Stimulated activated CD4-positive, alpha-beta T cell treated with anti-CD3 and anti-CD28 coated beads, Interleukin-4, amount 100 ng/mL, for 24 hours (primary cell): ENCODE results near the gene TEAD2.
A peak's percentile ranks its signal among the peaks of the same experiment; 100 is the strongest.

Experiments
- DNase-seq: peaks from one replicate; pipeline ENCODE4 v3.0.0-alpha.2; 2020

Gene TEAD2

DNA sequence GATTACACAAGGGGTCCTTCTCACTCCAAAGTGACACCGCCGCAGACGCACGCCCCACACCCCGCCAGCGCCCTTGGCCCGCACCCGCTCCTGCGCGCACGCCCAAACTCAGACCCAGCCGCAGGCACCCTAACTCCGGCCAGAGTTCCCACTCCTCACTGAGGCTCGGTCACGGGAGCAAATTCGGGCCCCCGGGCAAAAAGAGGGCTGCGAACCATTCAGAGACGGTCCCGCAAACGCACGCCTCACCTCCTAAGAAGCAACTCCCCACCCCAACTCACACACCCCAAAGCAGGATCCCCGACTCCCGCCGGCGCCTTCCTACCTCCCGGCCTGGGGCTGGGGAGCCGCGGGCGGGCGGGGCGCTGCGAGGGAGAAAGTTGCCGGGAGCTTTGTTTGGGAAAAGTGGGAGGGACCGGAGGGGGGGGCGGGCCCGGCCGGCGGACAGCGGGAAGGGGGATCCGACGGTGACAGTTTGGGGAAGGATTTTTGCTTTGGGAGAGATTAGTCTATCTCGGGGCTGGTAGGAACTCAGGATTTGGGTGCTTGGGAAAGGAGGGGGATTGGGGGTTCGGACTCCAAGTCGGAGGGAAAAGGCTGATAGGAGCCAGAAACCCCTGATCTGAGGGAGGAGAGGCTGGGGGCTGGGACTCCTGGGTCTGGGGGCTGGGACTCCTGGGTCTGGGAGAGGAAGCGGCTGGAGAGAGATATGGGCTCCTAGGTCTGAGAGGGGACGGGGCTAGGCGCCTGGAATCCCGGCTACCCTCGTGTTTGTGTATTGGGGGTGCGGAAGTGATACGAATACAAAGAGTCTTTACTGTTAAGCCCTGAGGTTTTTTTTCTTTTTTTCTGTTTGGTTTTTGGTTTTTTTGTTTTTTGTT is at the start of gene TEAD2:
TEAD2 (minus strand) TSS at position 369 of the 881 bp plus-strand sequence. CDS start 2,341 bp downstream, outside the sequence.
- no peak for DNase-seq

DNA sequence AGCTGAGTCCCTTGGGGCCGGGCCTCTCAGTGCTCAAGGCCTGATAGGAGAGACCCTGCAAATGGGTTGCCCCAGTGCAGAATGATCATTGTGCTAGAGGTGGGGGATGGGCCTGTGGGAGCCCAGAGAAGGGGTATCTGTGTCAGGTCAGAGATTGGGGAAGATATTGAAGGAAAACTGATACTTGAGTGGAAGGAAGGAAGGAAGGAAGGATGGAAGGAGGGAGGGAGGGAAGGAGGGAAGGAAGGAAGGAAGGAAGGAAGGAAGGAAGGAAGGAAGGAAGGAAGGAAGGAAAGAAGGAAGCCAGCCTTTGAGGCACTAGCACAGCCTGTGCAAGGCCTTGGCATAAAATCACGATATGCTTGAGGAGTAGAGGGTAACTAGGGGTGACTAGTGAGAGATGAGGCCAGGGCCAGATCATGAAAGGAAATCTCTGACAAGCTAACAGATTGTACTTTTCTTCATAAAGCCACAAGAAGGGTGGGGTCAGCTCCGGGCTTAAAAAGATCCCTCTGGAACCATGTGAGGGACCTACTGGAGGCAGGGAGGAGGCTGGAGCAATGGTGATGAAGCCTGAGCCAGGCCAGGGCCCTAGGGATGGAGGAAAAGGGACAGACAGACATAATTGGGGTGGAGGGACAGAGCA is 49.6 kb upstream of the TEAD2 start:
- no peak for DNase-seq

DNA sequence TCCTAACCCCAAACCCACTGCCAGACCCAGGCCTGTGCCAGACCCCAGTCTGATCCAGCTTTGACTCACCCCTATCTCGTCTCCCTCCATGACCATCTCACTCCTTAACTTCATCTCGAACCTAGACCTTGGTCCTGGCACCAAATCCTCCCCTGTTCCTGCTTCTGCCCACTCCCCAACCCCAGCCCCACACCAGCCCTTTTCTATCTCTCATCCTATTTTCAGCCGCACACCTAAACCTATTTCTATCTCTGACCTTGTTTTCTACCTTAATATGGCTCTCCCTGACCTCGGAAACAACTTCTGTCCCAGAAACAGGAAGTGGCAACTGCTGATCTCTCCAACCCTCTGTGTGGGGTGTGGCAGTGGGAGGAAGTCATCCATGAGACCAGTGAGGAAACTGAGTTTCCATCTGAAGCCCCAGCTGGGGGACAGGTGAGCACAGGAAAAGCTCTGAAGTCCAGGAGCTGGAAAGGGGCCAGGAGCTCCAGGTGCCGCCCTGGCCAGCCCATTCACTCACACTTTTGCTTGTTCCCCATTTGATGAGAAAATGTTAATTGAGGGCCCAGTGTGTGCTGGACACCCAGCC is 47.3 kb upstream of the TEAD2 start:
- peak; percentile 24 for DNase-seq

DNA sequence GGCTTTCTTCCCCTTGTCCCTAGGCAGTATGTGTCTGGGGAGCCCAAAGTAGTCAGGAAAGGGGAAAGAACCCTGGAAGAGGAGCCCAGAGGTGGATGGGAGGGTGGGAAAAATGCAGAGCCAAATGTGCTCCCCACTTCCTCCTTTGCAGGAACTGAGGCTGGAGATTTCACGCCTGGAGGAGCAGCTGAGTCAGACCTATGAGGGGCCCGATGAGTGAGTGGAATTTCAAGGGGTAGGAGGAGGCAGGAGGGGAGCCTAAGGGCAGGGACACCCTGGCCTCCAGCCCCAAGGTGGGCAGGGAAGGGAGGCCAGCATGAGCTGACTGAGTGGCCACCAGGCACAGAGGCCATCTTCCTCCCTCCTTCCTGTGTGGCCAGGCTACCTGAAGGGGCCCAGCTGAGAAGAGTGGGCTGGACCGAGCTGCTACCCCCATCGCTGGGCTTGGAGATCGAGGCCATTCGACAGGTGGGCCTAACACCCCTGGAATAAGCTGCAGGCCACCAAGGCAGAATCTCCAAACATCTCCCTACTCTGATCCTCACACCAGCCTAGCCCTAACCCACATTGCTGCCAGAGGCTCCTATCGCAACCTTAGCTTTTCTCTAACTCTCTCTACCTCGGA is 46.7 kb upstream of the TEAD2 start:
- no peak for DNase-seq

DNA sequence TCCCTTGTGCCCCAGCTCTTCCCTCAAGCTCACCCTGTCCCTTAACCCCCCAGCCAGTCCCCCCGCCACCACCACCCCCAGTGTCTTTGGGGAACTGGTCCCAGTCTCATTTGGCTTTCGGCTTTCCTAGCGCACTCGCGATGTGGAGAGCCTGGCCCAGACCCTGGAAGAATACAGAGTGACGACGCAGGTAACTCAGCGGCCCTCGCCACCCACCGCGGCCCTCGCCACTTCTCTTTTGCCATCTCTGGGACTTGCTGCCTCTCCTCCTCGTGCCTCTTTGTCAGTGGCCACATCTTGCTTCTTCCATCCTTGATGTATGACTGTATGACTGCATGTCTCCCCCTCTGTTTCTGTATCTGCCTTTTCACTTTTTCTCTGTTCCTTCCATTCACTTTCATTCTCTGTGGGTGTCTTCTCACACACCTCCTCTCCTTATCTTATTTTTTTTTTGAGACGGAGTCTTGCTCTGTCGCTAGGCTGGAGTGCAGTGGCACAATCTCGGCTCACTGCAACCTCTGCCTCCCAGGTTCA is 45.3 kb upstream of the TEAD2 start:
- no peak for DNase-seq

DNA sequence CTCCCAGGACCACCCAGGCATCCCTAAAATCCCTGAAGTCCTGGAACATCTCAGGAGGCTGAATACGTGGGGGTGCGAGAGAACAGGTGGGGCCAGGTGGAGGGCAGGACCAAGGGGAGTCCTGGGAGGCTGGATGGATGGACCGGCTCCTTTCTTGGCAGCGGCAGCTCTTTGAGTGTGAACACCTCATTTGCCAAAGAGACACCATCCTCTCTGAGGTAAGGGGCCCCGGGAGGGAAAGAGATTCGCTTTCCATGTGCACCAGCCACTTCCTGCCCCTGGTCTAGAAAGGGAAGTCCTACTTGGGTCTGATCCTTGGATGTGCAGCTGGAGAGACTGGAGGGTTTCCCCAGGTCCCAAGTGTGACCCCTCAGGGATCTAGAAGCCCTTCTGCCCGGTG is 44.9 kb upstream of the TEAD2 start:
- DNase-seq = no peak

DNA sequence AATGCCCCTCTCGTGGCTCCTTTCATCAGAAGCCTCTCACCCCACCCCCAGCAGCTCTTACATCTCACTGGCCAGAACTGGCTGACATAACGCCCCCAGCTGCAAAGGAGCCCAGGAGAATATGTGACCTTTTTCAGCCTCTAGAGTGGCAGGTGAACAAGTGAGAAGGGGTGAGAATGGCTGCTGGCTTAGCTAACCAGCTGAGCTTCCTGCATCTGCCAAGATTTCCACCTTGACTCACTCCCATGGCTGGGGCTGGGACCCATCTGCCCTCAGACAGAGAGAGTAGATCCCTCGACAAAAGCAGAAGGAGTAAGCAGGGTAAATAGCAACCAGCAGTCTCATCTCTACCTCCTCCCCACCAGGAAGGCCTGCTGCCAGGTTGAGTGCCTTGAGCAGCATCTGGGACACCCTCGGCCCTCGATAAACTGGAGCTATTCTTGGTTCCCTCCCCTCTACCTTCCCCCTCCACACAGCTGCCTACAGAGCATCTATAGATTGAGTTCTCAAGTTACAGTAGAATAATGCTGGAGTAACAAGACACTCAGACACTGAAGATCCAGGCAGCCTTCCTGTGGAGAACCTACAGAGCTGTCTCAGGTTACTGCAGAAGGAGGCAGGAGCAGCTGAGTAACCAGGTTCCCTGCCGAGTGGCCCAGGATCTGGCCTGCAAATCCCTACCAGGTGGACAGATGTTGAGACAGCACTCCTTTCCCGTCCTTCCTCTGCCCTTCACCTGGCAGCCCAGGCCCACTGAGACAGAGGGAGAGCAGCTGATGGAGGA is 41.4 kb upstream of the TEAD2 start:
- no peak for DNase-seq

DNA sequence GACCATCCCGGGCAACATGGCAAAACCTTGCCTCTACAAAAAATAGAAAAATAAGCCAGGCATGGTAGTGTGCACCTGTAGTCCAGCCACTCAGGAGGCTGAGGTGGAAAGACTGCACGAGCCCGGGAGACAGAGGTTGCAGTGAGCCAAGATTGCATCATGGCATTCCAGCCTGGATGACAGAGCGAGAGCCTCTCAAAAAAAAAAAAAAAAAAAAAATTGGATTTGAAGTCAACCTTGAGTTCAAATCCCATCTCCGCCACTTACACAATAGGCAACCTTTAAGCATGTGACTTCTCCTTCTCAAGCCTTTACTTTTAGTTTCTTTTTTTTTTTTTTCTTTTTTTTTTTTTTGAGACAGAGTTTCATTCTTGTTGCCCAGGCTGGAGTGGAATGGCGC is 37.8 kb upstream of the TEAD2 start:
- DNase-seq = no peak

DNA sequence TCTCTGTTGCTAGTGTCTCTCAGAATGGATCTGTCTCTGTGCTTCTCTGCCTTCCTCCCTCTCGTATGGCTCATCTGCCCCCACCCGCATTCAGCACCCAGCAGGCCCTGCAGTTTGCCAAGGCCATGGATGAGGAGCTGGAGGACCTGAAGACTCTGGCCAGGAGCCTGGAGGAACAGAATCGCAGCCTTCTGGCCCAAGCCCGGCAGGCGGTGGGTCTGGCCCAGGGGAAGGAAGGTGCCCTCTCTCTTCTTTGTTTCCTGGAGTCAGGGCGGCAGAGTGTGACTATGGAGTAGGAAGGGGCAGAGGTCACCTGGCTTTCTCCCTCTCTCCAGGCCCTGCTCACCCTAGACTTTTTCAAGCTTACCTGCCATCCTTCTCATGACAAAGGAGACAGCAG is 36.7 kb upstream of the TEAD2 start:
- DNase-seq = no peak

DNA sequence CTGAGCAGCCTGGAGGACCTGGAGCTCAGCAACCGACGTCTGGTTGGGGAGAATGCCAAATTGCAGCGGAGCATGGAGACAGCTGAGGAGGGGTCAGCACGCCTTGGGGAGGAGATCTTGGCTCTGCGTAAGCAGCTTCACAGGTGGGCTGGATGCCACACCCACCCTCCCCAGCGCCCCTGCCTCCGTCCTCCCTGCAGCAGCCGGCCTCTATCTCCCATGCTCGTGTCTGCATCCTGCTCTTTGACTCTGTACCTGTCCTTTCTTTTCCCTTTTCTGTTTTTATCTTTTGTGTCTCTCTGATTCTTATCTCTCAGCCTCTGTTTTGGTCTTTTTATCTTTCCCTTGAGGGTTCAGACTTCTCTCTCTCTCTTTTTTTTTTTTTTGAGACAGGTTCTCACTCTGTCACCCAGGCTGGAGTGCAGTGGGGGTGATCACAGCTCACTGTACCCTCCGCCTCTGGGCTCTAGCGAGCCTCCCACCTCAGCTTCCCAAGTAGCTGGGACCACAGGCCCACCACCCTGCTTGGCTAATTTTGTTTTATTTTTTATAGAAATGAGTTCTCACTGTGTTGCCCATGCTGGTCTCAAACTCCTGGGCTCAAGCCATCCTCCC is 35.9 kb upstream of the TEAD2 start:
- no peak for DNase-seq

DNA sequence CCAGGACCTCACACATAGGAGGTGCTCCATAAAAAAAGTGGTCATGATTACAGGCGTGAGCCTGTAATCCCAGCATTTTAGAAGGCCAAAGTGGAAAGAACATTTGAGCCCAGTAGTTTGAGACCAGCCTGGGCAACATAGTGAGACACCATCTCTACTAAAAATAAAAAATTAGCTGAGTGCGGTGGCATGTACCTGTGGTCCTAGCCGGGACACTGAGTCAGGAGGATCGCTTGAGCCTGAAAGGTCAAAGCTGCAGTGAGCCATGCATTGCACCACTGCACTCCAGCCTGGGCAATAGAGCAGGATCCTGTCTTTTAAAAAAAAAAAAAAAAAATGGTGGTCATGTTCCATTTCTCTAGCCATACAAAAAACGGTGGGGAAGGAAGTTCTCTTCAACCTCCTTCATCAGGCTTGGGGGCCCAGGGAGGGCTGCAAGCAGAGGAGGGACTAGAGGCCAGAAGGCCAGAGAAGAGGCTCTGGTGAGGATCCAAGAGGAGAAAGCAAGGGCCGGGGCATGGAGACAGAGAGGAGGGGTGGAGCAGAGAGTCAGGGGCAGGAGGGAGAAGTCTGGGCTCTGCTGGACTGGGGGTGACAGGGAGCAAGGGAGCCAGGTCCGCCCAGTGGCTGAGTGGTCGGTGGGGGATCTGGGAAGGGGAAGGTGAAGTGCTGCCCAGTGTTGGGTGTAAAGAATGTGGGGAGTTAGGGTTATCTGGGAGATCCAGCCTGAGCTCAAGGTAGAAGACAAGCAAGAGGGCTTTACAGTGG is 34.7 kb upstream of the TEAD2 start:
- DNase-seq = no peak

DNA sequence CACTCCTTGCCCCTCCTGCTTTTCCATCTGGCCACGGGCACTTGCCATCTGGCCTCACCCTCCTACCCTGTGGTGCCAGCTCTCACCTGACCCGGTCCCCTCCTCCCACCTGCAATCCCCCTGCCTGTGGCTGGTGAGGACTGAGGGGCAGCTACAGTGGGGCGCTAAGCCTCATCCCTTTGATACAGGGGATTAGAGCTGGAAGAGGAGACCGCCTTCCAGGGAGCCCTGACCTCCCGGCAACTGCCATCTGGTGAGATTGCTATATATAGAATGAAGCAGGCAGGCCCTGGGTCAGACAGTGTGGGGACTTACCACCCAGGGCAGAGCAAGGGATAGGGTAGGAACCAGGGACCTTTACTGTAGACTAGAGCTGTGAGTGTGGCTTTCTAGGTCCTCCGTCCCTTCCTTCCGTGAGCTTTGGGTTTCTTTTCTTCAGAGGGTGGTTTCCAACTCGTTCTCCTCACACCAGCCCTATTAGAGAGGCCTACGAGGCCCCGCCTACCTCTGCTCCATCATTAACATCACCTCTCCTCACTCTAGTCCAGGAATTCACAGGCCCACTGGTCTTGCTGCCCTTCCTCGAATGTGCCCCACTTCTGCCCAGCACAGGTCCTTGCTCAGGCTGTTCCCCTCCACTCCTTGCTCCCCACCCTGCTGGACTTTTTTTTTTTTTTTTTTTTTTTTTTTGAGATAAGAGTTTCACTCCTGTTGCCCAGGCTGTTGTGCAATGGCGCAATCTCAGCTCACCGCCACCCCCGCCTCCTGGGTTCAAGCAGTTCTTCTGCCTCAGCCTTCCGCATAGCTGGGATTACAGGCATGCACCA is 33.6 kb upstream of the TEAD2 start:
- DNase-seq = no peak

DNA sequence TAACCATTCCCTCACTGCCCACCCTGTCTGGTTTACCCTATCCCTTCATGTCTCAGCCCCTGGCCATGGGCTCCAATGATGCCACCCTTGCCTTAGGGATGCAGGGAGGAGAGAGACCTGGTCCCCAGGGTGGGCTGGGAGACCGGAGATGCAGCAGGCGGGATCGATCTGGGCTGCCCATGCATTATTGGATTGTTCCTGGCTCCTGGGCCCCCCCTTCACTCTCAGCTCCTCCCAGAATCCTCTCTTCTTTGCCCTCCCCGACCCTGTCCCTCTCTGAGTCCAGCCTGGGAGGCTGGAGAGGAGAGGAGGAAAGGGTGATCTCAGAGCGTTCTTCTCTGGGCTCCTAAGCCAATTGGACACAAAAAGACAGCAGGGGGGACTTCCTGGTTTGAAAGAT is 31.7 kb upstream of the TEAD2 start:
- no peak for DNase-seq

DNA sequence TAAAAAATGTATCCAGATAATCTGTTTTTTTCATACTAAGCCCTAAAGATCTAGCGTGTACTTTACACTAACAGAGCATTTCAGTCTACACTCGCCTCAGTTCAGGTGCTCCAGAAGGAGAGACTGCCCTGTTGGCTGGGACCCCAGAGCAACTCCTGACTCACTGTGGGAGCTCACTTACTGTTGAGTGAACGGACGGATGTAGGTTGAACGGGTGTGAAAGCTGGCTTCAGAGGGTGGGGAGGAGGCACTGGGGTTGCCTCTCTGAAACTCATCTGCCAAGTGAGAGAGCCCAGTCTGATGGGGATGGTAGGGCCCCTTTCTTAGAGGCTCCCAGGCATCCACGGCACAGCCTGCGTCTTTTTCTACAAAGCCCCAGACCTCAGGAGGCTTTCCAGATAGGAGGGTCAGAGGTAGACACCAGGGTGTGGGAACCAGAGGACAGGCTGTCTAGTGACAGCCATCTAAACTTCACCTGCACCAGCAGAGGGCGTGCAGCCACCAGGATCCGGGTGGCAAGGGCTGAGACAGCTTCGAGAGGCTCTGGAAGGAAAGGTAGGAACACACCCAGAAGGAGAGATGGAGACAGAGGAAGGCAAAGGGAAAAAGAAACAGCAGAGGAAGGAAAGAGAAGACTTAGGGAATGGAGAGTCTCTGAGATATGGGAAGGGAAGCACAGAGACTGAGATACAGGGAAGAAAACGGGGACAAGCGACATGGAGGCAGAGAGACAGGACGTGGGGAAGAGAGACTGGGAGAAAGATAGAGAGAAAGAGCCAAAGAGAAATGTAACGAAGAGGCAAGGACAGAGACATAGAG is 29.6 kb upstream of the TEAD2 start:
- DNase-seq = peak; percentile 82

DNA sequence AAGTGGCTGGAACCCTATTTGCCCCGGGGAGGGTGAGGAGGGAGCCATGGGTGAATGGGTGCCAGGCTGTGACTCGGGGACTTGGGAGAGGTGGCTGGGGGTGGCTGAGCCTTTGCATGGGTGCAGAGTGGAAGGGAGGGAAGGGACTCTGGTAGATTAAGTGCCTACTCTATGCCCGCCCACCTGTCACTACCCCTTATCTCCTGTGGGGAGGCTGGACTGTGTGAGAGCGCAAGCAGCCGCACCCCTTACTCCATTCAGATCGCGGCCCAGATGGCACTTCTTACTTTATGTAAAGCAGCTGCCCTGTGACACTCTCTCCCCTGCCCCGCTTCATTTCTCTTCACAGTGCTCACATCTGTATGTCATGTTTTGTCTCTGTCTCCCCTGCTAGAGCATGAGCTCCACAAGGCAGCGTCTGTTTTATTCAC is 28.7 kb upstream of the TEAD2 start:
- no peak for DNase-seq

DNA sequence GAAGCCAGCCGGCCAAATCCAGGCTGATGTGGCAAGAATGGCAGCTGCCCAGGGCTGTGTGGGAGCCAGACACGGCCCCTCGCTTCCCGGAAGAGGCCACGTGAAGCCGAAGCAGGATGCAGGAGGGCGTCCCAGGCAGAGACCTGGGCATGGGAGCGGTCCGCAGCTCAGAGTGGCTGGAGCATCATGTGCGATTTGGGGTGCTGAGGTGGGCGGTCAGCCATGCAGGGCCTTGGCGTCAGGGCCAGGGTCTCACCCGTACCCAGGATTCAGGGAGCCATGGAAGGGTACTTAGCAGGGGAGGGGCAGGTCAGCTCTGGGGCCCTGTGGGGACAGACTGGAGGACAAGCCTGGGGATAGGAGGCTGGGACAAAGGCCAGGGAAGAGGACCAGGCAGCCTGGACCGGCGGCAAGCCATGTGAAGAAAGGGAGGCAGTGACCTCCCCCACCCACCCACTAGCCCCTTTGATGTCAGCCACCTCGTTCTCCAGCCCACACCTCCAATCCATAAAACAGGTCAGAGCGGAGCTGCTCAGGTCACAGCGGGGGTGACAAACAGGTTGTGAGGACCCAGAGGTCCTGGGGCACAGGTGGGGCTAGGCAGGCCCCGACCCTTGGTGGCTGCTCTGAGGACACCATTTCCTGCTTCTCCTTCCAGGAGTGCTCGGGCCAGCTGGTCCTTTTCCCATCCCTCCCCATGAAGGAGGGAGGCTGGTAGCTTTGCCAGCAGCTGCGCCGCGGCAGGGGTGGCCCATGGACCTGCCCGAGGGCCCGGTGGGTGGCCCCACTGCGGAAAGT is 28.1 kb upstream of the TEAD2 start:
- no peak for DNase-seq

DNA sequence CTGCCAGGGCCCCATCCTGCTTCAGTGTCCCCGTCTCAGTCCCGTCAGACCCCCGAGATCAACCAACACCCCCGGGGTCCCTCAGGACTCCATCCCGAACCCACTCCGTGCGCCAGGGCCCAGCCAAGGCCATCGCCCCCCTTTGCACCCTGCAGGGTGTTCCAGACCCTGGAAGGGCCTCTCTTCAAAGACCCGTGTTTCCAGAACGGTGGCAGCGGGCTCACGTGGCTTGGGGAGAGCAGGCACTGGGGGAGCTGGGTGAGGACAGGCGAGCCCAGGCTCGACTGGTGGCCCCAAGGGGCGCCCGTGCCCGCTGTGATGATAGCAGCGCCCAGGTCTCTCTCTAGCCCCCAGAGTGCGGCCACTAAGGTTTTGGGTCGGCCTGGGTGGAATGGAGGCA is 27.2 kb upstream of the TEAD2 start:
- DNase-seq = no peak

DNA sequence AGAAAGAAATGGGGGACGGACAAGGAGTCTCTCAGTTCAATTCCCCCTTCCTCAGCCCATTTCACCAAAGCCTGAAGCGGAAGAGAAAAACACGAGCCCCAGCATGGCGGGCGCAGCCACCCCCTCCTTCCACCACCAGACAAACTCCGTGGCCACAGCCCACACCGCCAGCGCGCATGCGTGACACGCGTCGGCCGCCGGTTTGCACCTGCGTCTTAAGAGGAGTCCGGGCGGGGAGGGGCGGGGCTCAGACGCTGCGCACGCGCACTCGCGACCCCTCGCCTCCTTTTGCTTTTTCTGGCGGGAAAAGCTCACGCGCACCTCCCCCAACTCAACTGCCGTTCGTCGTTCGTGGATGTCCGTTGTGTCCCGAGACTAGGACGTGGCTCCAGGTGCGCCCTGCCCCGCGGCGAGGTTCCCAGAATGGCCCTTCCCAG is 25.7 kb upstream of the TEAD2 start, which contains the start of gene KASH5:
KASH5 (plus strand) TSS at position 314 of the 437 bp plus-strand sequence. CDS start 2,635 bp downstream, outside the sequence.
- DNase-seq = peak; percentile 79
